HG03342 (cell line): ENCODE data around the gene FAM32A.

Experiments used
- ATAC-seq: cut with Tn5 transposase; IDR thresholded peaks from one replicate; pipeline ENCODE4 v1.9.1; 2021; ENCODE audit warnings: mild to moderate bottlenecking, moderate library complexity; ENCODE audit not compliant: unreplicated experiment

The FAM32A gene

DNA sequence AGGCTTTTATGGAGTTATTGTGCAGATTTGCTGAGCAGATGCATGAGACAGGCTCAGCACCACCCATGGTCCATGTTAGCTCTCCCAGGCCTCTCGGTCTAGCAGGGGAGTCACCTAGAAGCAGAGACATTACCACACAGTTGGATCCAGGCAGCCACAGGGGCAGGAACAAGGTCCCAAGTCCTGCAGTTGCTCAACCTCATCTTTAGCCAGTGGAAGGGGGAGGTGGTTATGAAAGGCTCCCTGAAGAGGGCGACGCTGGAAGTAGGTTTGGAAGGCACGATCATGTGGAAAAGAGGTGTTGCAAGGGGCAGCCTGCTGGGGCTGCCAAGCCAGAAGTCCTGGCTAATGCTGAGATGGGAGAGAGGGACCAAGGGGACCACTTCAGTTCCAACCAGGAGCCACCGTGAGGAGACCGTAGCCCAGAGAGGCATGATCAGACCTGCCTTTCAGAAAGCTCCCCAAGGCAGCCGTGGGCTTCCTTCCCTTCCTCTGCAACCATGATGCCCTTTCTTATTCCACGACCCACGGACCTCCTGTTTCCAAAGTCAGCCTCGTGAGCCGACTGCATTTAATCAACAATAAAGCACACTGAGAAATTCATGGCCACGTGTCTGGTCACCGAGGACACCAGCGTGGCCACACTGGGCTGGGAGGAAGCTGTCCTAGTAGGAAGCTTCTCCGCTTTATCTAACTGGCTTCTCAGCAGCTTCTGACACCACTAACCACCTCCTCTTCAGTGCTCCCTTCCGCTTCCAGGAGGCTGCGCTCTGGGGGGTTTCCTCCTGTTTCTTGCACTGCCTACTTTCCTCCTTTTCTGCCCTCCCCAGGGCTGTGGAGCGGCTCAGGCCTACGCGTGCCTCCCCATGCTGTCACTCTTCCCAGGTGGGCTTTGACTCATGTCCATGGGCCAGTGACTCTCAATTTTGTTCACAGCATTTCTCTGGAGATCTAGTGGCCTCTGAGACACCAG, 15.1 kb downstream of the FAM32A start:
- ATAC-seq: no peak

DNA sequence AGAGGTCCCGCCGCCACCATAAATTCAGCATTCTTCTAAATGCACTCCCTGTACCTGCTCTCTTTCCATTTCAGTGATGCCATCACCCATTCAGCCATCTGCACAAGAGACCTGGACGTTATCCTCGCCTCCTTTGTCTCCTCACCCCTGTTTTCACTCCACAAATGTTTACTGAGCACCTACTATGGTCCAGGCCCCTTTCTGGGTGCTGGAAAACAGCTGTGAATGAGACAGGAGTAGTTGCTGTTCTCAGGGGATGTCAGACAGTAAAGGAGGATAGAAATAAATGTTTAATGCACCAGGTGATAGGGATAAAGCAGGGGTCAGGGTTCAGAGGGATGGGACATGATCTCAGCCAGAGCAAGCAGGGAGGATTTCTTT, 15.8 kb downstream of the FAM32A start:
- ATAC-seq: no peak

DNA sequence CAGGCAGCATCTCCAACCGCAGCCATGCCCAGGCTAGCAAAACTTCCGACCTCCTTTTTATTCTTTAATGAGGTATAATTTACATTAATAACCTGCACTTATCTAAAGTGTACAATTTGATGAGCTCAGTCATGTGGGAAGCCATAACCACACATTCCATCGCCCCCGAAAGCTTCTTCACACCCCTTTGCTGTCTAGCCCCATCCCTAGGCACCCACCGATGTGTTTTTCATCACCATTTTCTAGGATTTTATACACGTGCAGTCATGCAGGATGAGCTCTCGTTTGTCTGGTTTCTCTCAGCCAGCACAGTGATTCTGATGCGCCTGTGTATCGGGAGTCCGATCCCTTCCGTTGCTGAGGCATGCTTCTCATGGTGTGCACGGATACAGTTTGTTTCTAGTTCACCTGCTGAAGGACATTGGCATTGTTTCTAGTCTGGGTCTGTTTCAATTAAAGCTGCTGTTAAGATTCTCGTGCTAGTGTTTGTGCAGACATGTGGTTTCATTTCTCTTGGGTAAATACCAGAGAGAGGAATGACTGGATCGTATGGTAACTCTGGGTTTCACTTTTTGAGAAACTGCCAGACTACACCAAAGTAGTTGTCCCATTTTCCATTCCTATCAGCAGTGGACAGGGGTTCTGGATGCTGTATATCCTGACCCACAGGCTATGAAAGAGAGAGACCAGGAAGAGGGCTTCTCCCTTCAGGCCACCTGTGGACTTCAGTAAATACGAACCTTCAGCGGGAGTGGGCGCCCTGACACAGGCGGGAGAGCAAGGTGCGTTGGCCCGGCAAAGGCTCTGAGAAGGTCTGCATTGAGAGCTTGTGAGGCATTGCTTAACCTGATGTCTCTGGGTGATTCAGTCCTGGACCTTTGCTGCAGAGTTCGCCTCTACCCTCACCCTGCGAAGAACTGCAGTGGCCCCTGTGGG, 17.4 kb downstream of the FAM32A start:
- ATAC-seq: no peak

DNA sequence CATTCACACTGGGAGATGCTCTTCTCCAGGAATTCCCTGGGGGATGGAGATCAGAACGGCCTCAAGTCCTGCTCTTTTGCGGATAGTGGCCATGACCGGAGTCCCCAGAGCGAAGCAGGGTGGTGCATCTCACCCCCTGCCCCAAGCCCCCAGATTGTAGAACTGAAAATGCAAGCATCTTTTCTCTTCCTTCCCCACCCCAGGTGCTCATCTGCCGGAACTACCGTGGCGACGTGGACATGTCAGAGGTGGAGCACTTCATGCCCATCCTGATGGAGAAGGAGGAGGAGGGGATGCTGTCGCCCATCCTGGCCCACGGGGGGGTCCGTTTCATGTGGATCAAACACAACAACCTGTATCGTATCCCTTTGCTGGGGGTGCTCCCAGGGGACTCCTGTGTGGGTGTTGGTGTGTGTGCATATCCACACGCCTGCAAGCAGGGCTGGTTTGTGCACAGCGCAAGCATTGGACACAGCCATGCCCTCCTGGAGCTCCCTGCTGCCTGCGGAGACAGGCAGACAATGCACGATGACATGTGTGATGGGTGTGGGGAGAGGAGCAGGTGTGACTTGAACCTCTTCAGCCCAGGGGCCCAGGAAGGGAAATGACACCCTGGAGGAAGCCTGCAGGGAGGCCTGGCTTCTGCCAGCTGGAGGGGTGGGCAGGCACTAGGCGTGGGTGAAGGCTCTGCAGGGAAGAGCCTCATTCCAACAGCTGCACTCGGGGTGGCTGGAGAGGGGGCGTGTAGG, 18.2 kb downstream of the FAM32A start:
- ATAC-seq: no peak

DNA sequence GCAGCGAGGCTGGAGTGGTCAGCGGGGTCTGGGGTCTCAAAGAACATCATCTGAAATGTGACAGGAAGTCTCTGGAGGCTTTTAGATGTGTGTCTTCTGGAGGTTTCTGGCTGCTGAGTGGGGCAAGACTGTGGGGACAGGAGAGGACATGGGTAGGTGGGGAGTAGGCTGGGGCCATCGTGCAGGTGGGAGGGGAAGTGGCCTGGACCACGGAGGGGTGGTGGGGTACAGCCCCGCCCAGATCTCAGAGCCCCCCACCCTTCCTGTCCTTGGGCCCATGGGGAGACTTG, 18.7 kb downstream of the FAM32A start:
- ATAC-seq: no peak

DNA sequence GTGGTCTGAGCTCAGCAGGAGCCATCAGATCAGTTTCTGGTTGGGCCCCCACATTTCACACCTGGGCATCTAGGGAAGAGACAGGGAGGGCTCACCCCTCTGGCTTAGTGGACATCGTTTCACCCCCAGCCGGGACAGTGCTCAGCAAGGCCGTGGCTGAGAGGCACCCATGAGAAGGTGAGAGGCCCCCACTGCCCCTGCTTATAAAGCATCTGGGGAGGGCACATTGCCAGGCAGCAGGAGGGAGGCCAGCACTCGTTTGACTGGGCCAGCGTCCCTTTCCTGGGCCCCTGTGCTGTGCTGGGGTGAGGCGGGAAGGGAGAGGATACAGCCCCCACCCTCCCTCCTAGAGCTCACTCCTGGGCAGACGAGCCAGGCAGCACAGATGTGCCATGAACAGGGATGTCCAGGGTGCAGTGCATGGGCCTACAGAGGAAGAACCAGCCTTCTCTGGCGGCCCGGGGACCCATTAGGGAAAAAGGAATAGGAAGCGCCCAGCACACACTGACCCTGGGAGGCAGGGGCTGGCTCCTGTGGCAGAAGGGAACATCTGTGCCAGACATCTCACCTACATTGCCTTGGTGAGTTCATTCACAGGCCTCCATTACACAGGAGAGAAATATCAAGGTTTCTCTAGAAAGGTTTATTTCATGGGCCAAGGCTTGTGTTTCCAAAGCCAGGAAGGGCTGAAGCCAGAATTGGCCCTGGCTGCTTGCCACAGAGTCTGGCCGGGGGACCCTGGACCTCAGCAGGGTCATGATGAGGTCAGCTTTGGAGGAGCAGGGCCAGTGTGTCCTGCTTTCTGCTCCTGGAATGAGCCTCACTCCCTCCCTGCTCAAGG, 20.2 kb downstream of the FAM32A start:
- ATAC-seq: no peak

DNA sequence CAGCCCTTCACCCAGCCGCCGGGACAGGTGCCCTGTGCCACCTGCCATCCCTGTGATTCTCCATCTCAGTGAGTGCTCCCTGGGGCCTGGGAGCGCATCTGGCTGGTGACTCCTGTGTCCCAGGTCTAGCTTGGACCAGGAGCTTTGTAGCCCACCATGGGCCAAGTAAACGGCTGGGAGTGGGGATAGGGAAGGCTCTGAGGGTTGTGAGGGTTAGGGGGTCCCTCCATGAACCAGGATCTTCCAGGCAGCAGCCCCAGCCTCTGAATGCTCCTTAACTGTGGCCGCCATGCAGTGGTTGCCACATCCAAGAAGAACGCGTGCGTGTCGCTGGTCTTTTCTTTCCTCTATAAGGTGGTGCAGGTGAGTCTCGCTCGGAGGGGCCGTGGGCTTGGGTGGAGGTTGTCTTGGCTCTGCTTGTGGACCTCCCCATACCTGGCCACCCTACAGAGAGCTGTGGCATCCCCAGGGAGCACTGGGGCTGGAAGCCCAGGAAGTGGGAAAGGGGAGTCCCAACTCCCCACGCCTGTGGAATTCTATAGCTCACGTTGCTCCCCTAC, 20.9 kb downstream of the FAM32A start:
- no peak for ATAC-seq

DNA sequence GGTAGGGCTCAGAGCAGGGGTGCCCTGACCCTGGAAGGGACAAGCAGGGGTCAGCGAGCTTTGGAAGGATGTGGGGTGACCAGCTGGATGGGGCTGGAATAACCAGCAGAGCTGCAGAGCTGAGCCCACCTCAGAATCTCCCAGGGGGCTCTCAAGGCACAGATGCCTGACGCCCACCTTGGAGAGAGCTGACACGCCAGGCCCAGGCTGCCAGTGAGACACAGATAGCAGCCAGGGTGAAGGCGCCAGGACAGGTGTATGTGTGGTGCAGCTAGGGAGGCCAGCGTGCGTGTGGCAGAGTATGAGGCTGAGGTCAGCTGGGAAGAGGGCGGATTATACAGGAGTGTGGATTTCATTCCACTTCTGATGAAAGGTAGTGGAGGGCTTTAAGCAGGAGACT, 21.4 kb downstream of the FAM32A start:
- no peak for ATAC-seq

DNA sequence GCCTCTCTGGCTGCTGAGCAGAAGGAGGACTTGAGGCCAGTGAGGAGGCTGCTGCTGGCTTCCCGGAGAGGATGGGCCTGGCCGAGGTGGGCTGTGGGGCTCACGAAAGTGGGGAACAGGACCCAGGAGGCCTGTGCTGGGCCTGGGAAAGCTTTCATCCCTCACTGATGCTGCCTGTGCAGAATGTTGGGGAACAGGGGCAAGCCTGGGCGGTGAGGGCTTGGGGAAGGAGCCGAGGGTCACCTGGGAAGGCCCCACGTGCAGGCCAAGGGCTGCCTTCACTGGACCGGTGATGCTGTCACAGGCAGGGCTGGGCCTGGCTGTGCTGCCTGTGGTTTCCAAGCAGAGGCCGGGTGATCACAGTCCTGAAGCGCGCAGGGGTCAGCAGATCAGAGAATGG, 21.9 kb downstream of the FAM32A start:
- ATAC-seq: no peak

DNA sequence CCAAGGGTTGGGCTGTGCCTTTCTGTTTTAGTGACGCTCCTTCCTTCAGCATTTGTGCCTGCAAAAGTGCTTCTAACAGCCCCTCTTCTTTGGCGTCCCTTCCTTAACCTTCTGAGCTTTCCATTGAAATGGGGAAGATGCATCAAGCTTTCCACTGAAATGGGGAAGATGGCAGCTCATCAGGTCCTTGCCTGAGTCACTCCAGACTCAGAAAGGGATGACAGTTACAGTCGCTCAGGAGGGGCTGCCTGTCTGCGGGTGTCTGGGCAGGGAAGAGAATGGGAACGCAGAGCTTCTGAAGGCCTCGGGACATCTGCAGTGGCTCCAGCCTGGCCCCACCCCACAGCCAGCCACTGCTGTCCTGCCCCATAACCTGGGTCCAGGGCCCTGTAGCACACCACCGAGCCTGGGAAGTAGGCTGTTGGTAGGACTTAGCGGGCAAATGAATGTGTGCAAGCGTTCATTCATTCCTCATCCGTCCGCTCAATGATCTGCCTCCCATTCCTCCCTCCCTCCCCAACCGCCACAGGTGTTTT, 22.3 kb downstream of the FAM32A start:
- no peak for ATAC-seq

DNA sequence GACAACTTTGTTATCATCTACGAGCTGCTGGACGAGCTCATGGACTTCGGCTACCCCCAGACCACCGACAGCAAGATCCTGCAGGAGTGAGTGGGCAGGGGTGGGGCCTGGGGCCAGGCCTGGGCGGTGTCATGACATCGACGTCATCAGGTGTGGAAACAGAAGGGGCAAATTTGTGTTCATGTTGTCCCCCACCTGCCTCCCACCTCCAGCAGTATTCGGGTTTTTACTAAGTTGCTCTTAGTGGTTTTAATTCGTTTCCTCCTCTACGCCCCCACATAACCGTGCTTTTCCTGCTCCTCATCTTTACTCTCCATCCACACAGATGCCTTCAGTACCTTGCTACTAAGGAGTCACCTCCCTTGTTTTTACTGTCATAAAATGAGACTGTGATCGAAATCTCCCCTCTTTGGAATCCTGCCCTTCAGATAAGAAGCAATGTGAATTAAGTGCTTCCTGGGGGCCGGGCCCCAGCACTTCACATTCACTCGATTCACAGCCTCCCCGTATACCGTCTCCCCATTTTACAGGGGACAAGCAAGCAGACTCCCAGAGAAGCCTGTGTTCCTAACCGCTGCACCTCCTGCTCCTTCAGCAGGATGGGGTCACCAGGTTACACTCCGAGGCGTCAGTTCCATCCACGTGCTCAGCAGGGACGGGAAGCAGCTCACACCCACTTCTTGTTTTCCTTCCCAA, 23.0 kb downstream of the FAM32A start:
- no peak for ATAC-seq

DNA sequence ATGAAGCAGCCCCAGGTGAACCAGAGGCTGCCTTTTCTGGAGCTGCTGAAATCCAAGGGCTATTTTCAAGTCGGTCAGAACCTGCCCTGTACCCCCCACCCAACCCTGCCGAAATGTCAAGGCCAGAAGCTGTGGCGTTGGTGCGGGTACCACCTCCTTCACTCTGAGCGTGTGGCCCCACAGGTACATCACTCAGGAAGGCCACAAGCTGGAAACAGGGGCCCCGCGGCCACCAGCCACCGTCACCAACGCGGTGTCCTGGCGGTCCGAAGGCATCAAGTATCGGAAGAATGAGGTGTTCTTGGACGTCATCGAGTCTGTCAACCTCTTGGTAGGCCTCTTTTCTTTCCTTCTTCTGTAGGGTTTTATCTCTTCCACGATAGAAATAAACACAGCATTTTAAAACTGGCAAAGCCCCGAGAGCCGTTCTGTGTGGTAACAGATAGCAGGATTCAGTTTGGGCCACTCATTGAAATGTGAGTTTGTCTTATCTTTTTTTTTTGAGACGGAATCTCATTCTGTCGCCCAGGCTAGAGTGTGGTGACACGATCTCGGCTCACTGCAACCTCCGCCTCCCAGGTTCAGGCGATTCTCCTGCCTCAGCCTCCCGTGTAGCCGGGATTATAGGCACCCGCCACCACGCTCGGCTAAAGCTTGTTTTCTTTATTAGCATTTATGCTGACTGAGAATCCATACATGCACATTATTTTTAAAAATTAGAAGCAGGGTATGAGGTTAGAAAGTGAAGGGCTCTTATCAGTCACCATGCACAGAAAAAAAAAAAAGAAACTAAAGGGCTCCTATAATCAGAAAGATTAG, 23.8 kb downstream of the FAM32A start:
- no peak for ATAC-seq

DNA sequence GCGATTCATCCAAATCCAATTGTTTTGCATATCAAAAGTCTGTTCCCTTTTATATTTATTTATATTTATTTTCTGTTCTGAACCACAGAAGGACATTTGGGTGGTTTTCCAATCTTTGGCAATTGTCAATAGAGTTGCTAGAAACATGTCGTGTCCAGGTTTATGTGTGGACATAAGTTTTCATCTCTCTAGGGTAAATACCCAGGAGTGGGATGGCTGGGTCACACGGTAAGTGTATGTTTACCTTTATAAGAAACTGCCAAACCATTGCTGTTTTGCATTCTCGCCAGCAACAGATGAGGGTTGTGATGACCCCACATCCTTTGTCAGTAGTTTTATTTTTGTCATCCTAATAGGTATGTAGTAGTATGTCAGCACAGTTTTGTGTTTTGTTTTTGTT, 25.0 kb downstream of the FAM32A start:
- no peak for ATAC-seq

DNA sequence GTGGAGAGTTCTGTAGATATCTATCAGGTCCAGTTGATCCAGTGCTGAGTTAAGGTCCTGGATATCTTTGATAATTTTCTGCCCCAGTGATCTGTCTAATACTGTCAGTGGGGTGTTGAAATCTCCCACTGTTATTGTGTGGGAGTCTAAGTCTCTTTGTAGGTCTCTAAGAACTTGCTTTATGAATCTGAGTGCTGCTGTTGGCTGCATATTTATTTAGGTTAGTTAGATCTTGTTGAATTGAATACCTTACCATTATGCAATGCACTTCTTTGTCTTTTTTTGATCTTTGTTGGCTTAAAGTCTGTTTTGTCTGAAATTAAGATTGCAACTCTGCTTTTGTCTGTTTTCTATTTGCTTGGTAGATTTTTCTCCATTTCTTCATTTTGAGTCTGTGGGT, 27.9 kb downstream of the FAM32A start:
- ATAC-seq: no peak

DNA sequence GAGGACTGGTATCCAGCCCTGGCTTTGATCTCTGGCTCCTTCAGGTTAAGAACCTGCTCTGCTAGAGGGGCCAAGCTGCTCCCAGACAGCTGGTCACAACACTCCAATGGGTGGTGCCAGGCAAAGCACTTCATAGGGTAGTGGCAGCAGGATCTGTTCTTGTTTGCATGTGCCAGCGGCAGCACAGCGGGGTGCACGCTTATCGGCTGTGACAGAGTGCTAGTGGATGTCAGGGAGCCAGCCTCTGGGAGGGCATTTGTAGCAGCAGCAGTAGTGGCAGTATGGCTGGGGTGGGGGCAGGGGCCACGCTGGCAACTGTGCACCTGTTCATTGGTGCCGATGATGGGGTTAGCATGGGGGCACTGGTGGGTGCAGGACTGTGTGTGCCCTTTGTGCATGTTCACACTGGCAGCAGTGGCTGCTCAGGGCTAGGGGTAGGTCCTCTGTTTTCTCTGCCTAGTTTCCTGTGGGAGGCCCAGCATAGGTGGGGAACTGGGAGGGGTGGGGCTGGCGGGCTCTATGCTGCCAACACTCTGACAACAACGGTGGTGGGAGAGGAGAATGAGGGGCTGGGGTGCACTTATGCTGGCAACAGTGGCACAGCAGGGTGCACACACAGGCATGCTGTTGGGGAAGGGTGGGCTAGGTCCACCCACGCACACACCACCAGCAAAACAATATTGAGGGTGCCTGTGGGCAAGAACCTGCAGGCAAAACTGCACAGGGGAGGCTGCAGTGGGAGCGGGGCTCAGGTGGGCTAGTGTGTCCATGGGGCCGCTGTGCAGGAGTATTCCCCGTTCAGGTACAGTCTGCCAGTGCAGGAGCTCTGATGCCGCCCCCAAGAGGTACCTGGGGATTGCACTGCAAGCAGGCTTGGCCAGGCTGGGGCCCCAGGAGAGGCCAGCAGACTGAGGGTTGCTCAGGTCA, 31.8 kb downstream of the FAM32A start:
- no peak for ATAC-seq

DNA sequence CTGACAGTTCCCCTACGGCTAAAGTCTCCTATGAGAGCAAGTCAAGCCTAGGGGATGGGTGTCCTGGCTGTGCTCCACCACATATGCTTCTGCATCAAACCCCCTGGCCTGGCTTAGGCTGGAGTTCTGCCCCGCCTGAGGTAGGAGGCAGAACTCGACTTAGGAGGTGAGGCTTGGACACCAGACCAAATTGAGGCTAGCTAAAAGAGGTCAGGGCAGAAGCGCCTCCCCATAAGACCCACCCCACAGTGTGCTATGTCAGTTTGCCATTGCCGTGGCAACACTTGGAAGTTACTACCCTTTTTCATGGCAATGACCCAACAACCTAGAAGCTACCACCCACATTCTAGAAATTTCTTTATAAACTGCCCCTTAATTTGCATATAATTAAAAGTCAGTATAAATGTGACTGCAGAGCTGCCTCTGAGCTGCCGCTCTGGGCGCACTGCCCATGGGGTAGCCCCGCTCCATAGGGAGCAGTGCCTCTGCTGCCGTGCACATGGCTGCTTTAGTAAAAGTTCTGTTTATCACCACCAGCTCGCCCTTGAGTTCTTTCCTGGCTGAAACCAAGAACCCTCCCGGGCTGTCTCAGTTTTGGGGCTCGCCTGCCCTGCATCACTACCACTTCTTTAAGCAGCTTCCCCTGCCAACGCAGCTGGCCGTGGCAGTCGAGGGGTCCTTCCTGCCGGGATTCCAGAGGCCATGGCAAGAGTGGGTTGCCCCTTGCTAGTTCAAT, 32.7 kb downstream of the FAM32A start:
- ATAC-seq: no peak

DNA sequence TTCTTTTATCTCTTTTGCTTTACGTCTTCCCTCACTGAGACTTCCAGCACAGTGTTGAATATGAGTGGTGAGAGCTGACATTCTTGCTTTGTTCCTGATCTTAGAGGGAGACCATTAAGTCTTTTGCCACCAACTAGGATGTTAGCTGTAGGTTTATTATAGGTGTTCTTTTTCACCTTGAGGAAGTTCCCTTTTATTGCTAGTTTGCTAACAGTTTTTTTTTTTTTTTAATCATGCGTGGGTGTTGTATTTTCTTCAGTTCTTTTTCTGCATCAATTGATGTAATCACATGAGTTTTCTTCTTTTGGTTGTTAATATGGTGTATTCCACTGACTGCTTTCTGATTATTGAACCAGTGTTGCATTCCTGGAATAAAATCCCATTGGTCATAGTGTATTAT, 33.6 kb downstream of the FAM32A start:
- no peak for ATAC-seq
